Effector CD8-positive, alpha-beta T cell (primary cell): ENCODE data around the gene TRA2A.
"Not testable (repeated sequence)": the region's sequence is repeated elsewhere in the genome, so short reads cannot be mapped to it uniquely, and the experiment has no call there.

ENCODE experiments used
- DNase-seq: peaks from one replicate; lab custom pipeline; 2025; lab: John Stamatoyannopoulos, UW

The TRA2A gene

GRCh38 chr7:23494009-23494408, 37.8 kb downstream of the TRA2A start:
- DNase-seq = no peak

GRCh38 chr7:23491502-23491901, 40.3 kb downstream of the TRA2A start:
- no peak for DNase-seq

- DNase-seq = peak; percentile 34
Observed at GRCh38 chr7:23490357-23491135, 41.2 kb downstream of the TRA2A start.

GRCh38 chr7:23488714-23489113, 43.1 kb downstream of the TRA2A start:
- DNase-seq = not testable (repeated sequence)

- no peak for DNase-seq
Observed at GRCh38 chr7:23487670-23488069, 44.1 kb downstream of the TRA2A start.

GRCh38 chr7:23486002-23486773, 45.6 kb downstream of the TRA2A start:
- DNase-seq = no peak

- DNase-seq = no peak
Observed at GRCh38 chr7:23482686-23483085, 49.1 kb downstream of the TRA2A start.

GRCh38 chr7:23477962-23478866, 53.6 kb downstream of the TRA2A start:
- DNase-seq = no peak

- no peak for DNase-seq
Observed at GRCh38 chr7:23477157-23477499, 54.7 kb downstream of the TRA2A start.

- no peak for DNase-seq
Observed at GRCh38 chr7:23476286-23477156, 55.3 kb downstream of the TRA2A start.

- no peak for DNase-seq
Observed at GRCh38 chr7:23475576-23475839, 56.3 kb downstream of the TRA2A start.

- no peak for DNase-seq
Observed at GRCh38 chr7:23474829-23475575, 56.8 kb downstream of the TRA2A start.

- no peak for DNase-seq
Observed at GRCh38 chr7:23474094-23474828, 57.5 kb downstream of the TRA2A start.

GRCh38 chr7:23473844-23474093, 58.0 kb downstream of the TRA2A start:
- no peak for DNase-seq

- no peak for DNase-seq
Observed at GRCh38 chr7:23472956-23473843, 58.6 kb downstream of the TRA2A start.

- DNase-seq = no peak
Observed at GRCh38 chr7:23472556-23472955, 59.2 kb downstream of the TRA2A start.

- no peak for DNase-seq
Observed at GRCh38 chr7:23472046-23472445, 59.7 kb downstream of the TRA2A start.

GRCh38 chr7:23471106-23471859, 60.5 kb downstream of the TRA2A start:
- no peak for DNase-seq
